Activated CD4-positive, alpha-beta T cell treated with anti-CD3 and anti-CD28 coated beads, Interleukin-2, Interleukin-6, amounts not matched to agents 100 ng/mL and 50 ng/mL, durations not matched to agents 16 hours and 8 hours (primary cell): Measurements from ENCODE around the gene IL31RA.
"Not testable (repeated sequence)": the region's sequence is repeated elsewhere in the genome, so short reads cannot be mapped to it uniquely, and the experiment has no call there.

Experiments
- DNase-seq: peaks from one replicate; pipeline ENCODE4 v3.0.0-alpha.2; 2020

The IL31RA gene

DNA sequence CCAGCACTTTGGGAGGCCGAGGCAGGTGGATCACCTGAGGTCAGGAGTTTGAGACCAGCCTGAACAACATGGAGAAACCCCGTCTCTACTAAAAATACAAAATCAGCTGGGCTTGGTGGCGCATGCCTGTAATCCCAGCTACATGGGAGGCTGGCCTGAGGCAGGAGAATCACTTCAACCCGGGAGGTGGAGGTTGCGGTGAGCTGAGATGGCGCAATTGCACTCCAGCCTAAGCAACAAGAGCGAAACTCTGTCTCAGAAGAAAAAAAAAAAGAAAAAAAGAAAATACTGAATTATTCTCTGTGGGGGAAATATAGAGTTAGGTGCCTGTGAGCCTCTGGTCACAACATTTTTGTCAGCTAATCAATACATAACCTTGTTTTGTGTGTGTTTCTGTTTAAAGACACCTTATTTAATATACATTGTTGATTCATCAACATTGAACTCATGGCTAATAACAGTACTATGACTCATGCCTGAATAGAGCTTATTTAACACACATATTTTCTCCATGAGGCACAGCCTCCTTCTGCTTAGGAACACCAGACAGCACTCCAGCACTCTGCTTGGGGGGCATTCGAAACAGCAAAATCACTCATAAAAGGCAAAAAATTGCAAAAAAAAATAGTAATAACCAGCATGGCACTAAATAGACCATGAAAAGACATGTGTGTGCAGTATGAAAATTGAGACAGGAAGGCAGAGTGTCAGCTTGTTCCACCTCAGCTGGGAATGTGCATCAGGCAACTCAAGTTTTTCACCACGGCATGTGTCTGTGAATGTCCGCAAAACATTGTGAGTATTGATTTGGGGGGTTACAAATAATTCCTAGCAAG is at the start of gene IL31RA:
Gene IL31RA (plus strand): TSS at position 519 of the 836 bp plus-strand sequence. CDS start 214 bp downstream, at position 733.
- peak; percentile 45 for DNase-seq

DNA sequence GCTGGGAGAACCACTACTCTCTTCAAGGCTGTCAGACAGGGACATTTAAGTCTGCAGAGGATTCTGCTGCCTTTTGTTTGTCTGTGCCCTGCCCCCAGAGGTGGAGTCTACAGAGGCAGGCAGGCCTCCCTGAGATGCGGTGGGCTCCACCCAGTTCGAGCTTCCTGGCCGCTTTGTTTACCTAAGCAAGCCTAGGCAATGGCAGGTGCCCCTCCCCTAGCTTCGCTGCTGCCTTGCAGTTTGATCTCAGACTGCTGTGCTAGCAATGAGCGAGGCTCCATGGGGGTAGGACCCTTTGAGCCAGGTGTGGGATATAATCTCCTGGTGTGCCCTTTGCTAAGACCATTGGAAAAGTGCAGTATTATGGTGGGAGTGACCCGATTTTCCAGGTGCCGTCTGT is 42.3 kb upstream of the IL31RA start:
- not testable (repeated sequence) for DNase-seq

DNA sequence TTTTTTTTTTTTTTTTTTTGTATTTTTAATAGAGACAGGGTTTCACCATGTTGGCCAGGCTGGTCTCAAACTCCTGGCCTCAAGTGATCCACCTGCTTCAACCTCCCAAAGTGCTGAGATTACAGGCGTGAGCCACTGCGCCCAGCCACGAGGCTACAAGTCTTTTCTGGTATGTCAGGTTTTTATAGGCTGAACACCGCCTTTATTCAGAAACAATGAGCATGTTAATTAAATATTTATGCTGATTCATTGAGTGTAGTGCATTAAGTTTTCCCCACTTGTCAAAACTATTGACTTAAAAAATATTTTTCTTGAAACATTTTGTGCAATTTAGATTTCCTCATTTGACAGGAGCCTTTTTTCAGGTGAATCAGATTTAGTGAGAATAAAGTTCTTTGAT is 35.2 kb upstream of the IL31RA start:
- DNase-seq: not testable (repeated sequence)

DNA sequence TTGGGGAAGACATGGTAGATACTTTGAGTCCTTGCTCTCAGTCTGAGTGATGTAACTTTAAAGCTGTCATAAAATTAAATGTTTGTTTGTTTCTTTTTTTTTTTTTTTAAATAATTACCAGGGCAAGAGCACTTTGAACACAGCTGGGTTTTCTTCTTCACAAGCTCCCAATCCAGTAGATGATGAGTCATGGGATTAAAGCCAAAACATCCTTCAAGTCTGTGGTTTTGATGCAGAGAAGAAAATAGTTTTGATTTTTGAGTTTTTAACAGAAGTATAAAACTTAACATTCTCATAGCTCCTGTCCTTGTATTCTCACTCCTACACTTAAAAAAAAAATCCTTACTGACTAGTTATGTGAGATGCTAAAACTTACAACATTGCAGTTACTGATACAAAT is 34.8 kb upstream of the IL31RA start:
- DNase-seq: no peak

DNA sequence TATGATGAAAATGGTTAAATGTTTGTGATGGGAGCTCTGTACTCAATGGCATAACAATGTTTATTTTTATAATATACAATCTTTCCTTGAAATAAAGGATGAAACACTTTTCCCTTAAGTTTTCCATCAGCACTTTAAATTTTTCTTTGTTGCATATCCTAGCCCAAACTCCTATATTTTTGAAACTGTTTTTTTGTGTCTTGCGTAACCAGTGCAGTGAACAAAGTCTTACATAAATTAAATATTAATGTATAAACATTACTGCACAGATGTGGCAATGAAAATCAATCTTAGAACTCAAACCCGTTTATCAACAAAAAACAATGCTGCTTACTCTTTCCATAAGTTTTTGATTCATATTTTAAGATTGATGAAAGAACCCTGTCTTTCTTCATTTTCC is 34.1 kb upstream of the IL31RA start:
- no peak for DNase-seq

DNA sequence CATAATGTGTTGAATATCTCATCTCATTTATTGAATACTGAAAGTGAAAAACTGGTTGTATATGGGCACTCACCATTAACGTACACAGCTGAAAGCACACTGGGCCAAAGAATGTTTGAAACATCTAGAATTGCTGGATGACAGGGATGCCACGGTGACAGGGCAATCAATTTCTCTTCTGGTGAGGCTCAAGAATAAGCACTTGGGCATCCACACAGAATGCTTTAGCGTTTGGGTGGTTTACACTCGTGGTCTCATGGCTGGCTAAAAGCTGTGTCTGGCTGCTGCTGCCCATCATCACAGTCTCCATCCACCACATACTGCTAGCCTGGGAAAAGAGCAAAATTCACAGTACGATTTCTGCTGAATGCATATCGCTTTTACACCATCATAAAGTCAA is 30.7 kb upstream of the IL31RA start:
- DNase-seq: no peak

DNA sequence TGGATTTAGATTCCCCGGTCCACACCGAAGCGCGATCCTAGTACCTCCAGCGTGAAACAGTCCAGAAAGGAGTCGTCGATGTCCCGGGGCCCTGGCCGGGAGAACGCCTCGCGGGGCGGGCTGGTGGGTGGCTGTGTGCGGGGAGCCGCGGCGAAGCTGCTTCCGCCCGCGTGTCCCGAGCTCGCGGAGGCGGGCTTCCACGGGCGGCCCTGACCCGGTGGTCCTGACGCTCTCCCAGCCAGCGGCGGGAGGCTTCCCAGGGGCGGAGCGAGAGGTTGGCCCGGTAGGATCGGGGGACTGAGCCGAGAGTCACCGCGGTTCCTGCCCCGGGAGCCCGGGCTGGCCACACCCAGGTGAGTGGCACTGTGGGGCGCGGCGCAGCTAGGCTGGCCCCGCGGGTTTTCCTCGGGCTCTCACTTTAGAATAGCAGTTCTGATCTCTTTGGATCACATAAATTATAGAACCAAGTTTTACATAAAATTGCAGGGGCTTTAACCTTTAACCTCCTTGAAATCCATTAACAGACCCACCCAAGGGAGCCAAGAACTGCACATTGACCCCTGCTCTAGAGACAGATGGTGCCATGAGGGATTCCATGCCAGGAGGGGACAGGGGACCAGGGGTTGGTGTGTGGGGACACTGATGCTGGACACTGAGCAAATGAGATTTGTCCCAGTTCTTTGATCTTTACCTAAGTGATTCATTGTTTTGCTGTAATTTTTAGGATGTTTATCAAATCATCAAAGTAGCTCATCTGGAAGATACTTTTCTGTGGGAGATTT is 29.2 kb upstream of the IL31RA start:
- peak; percentile 3 for DNase-seq

DNA sequence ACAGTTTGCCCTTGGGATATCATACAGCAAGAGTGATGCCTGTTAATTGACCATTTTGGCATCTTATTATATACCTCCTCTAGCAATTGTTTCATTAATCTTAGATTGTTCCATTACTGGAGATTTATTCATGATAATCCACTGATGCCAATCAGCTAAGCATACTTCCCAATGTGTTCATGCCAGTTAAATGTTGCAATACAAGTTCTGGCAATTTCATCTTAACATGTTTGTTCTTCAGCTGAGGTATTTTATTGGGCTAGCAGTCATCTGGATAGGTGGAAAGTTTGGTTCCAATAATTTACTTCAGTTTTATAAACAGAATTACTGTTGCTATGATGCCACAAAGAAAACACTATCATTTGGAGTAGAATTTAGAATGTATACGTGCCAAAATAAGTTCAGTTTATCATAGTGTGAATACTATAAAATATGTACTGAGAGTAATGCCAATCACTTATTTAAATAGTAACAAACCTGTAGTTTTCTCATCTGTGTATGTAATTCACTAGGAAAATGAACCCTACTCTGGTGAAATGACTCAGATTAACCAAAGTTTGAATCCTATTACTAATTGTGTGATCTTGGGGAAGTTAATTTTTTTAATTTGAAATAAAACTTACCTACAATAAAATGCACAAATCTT is 27.9 kb upstream of the IL31RA start:
- DNase-seq: peak; percentile 4

DNA sequence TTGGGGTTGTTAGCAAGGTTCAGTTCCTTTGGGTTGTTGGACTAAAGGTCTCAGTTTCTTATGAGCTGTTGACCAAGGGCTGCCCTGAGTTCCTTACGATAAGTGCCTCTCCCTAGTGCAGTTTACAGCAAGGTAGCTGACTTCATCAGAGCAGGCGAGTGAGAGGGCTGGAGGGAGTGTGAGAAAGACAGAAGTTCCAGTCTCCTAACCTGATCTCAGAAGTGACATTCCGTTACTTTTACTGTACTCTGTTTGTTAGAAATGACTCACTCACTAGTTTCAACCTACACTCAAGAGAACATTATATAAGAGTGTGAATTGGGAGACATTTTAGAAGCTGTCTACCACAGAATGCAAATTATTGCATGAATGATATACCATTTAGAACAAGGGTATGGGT is 21.2 kb upstream of the IL31RA start:
- peak; percentile 27 for DNase-seq

DNA sequence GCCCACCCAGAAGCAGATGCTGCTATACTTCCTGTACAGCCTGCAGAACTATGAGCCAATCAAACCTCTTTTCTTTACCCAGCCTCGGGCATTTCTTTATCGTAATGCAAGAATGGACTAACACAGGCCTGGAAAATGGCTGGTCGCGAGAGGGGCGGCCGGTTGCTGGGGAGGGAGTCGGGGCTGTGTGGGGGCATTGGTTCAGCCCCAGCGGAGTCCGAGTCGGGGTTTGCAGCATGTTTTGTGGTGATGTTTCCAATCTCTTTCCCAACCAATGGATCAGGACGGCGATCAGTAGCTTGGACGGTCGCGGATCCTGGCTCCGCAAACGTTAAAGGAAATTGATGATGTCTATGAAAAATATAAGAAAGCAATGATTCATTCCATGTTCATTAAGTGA is 18.7 kb upstream of the IL31RA start:
- no peak for DNase-seq

DNA sequence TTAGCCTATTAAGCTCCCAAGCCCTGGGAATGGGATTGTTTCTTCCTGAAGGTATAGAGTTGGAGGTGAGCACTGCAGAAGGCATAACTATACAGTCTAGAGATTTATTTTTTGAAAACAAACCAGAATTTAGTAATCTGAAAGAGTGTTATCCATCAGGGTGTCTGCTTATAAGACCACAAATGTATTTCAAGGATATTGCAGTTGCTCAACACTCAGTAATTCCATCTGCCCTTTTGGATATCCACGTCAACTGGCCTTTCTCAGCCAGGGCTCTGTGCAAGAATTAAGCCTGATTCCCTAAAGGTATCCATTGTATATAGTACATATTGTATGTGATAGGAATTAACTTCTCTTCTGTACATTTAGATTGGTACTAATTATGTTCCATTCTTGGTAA is 15.0 kb upstream of the IL31RA start:
- DNase-seq: no peak

DNA sequence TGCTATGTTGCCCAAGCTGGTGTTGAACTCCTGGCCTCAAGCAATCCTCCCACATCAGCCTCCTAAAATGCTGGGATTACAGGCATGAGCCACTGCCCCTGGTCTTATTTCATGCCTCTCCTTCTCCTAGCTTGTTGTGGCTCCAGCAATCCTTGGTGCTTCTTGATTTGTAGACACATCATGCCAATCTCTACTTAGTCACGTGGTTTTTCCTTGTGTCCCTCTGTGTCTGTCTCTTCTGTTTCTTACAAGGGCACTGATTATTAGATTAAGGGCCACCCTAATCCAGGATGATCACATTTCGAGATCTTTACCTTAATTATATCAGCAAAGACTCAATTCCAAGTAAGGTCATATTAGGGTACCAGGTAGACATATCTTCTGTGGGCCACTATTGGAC is 9.2 kb upstream of the IL31RA start:
- no peak for DNase-seq

DNA sequence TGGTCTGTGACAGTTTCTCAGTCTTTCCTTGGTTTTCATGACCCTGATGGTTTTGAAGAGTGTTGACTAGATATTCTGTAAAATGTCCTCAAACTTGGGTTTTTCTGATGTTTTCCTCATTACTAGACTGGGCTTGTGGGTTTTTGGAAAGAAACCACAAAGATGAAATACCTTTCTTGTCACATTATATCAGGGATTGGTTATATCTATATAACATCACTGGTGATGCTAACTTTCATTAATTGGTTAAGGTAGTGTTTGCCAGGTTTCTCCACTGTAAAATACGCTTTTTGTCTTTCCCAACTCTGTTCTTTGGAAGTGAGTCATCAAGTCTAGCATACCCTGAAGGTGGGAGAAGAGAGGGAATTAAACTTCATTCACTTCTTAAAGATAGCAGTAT is 3.3 kb upstream of the IL31RA start:
- DNase-seq: no peak

DNA sequence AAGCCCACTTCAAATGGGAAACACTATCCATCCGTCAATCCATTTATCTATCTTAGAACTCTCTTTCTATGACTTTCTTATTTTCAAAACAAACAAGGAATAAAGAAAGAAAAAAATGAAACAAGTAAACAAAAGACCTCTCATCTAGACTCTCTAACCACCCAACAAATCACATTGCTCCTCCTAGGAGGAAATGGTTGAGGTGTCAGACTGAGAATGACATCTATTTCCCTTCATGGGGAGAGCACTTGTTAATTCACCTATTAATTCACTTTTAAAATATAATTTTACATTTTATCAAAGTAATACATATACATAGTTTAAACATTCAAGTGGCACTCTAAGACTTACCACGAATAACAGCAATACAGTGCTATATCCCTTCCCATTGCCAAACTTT is 2.4 kb upstream of the IL31RA start:
- DNase-seq: no peak

DNA sequence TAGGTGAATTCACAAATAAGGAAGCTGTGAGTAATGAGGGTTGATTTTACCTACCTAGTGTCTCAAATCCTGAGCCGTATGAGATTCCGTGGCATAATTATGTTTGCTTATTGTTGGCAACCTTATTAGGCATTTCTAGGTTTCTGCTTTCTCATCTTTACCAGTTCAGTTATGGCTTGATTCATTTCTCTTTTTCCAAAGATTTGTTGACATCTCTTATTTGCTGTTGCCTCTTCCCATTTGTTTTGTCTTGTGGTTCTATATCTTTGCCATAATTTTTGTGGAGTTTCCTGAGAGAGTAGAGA is 470 bp downstream of the IL31RA start:
- DNase-seq: no peak

DNA sequence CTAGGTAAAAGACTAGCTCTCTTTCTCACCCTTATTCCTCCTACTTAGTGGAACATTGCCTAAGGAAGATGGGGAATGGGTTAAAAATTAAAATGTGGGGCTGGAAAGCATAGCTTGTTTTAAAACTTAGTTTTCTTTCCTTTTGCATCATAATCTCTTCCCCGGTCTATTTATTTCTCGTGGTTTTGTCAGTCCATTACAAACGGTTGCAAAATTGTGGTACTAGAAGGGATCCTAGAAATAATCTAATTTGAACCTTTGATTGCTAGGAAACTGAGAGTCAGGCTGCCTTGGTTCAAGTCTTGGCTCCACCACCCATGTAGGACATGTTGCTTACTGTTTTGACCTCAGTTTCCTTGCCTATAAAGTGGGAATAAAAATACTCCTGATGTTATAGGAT is 1.3 kb downstream of the IL31RA start:
- DNase-seq: no peak

DNA sequence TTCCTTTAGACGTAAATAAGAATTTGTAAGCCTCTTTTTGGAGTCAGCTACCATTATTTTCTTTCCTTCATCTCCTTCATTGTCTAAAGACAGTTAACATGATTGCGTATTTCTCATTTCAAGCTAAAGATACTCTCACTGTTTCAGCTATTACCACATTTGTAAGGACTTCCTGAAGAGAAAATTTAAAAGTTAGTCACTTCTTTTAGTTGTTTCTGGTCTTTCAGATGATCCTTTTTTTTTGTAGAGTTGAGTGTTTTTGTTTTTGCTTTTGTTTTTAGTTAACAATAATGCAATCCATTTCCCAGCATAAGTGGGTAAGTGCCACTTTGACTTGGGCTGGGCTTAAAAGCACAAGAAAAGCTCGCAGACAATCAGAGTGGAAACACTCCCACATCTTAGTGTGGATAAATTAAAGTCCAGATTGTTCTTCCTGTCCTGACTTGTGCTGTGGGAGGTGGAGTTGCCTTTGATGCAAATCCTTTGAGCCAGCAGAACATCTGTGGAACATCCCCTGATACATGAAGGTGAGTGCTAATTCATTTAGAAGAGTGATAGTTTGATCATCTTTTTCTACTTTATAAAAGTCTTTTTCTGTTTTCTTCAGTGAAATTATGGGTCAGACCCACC is 2.0 kb downstream of the IL31RA start:
- DNase-seq: peak; percentile 5

DNA sequence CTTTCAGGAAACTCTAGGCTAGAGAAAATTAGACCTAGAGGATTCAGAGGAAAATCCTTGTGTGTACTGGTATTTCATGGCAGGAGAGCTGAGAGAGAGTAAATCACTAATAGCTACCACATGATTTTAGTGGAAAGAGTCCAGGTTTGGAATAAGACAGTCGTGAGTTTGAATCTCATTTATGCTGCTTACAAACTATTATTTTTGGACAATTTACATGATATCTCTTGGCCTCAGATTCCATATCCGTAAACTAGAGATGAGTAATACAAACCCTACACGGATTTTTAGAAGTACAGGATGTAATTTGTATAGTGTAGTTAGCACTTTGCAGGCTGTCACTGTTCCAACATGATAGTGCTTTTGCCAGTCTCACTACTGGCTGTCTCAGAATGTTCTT is 2.7 kb downstream of the IL31RA start:
- no peak for DNase-seq

DNA sequence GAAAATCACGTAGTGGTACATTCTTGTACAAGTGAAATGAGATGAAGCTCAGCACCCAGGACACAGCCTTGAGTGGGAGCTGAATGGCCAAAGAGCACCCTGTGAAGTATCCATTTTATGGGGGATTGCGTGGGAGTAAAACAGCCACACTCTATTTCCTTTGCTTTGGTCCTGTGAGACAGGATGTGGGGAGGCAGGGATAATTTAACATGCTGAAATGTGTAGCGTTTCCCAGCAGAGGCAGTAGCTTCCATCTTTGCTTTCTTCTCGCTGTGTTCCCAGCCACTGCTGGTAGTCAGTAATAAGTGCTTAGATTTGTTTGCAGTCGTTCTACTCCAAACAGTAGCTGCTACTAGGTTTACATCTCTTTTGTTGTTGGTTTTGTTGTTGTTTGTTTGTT is 4.4 kb downstream of the IL31RA start:
- DNase-seq: peak; percentile 46

DNA sequence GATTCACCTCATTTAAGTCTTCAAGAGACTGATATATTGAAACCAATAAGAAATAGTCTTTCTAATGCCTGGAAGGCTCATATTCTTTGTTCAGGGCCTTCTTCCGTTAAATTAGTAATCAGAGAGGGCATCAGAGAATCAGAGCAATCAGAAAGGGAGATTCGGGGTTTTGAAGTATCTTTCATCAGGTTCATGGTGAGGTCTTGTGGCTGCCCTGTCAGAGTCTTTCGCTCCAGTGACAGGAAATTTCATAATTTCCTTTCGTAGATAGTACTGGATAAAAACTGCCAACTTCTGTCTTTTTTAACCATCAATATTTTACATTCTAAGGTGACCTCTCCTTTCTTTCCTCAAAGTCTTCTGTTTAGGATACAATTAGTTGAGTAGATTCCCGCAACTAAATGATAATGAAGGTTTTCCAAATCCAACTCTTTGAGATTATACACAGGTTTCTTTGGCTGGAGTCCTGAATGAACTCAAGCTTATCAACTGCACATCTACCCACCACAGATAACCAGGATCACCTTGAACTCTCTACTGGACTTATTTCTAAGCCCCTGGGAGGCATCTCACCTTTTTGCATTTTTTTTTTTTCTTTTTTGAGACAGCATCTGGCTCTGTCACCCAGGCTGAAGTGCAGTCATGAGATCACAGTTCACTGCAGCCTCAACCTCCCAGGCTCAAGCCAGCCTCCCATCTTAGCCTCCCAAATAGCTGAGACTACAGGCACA is 5.5 kb downstream of the IL31RA start:
- peak; percentile 65 for DNase-seq

DNA sequence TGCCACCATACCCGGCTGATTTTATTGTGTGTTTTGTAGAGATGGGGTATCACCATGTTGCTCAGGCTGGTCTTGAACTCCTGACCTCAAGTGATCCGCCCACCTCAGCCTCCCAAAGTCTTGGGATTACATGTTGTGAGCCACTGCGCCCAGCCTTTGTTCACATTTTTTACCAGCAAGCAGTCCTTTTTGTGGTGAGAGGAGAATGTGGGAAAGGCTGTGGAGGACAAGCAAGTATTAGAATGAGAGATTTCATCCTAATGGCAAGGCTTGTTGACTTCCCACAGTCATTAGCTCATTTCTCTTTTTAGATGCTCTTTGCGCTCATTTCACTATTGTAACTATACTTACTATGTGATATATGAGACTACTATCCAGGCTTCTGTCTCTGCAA is 6.1 kb downstream of the IL31RA start:
- DNase-seq: no peak

DNA sequence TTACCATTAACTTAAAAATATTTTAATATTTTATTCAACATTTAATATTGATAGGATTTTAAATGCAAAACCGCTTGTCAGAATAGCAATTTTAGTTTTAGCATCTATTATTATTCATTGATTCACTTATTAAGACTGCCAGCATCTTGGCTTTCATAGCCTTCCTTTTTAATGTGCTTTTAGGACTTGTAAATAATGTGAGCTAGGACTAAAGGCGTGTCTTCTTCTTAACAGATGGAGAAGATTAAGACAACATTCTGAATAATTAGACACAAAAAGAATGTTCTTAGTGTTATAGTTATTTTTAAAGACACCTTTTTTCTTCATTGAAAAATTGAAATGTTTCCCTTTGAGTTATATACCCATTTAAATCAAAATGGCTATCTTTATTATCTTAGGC is 6.9 kb downstream of the IL31RA start:
- DNase-seq: no peak

DNA sequence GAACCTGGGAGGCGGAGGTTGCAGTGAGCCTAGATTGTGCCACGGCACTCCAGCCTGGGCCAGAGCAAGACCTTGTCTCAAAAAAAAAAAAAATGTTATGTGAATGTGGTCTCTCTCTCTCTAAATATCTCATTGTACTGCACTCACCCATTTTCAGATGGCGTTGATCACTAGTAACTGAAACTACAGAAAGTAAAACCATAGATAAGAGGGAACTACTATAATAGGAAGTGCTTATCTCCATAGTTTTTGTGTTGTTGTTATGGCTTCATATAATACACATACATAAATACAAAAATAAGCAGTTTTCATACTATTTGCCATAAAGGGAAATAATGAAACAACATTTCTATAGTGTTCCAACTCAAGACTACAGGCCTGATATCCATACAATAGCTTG is 9.1 kb downstream of the IL31RA start:
- no peak for DNase-seq
